Stimulated activated CD8-positive, alpha-beta memory T cell treated with anti-CD3 and anti-CD28 coated beads, Interleukin-15, amount 100 ng/mL, for 48 hours (primary cell): ENCODE measurements around the gene QKI.
"Not testable (repeated sequence)": the region's sequence is repeated elsewhere in the genome, so short reads cannot be mapped to it uniquely, and the experiment has no call there.

Source experiments
- DNase-seq, 2 donors: peaks; one replicate each; pipeline ENCODE4 v3.0.0-alpha.2; 2020; ENCODE audit warnings: low read depth in 2 of 2

The QKI gene

DNA sequence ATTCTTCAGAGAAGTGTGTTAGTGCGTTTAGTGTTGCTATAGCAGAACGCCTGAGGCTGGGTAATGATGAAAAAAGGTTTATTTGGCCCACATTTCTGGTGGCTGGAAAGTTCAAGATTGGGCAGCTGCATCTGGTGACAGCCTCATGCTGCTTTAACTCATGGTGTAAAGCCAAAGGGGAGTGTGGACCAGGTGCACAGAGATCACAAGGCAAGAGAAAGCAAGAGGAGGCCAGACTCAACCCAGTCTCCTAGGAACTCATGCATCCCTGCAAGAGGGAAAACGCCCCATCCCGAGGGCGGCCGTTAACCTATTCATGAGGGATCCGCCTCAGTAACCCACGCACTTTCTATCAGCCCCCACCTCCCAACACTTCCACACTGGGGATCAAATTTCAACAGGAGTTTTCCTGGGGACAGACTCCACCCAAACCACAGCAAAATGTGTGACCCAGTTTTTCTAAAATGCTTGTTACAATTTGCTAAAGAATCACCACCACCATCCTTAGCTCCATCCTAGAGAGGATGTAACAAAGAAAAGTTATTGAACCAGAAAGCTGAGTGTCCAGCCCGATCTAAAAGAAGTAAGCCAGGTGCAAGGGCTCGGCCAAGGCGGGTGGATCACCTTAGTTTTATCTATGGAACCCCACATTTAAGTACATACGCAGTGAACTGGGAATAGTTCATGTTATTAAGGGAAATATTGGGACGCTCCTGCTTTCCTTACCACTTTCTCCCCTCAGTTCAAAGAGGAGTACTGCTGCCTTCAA is 164.8 kb downstream of the QKI start:
- no peak for DNase-seq

DNA sequence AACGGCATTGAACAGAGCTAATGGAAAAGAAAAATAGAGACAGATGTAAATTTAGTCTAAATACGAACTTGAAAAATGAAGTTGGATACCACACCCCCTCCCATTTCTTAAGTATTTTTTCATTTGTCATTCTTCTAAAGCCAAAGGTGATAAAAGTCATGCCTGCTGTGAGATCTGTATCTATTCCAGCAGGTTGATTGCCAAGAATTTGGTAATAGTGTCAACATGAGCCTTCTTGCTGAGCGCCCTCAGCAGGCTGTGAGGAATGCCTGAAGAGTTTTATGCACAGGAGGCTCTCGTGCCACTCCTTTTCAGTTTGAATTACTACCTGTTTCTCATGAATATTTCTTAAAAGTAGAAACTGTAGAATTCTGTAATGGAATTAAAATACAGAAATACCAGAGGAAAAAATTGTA is 165.4 kb downstream of the QKI start:
- no peak for DNase-seq

DNA sequence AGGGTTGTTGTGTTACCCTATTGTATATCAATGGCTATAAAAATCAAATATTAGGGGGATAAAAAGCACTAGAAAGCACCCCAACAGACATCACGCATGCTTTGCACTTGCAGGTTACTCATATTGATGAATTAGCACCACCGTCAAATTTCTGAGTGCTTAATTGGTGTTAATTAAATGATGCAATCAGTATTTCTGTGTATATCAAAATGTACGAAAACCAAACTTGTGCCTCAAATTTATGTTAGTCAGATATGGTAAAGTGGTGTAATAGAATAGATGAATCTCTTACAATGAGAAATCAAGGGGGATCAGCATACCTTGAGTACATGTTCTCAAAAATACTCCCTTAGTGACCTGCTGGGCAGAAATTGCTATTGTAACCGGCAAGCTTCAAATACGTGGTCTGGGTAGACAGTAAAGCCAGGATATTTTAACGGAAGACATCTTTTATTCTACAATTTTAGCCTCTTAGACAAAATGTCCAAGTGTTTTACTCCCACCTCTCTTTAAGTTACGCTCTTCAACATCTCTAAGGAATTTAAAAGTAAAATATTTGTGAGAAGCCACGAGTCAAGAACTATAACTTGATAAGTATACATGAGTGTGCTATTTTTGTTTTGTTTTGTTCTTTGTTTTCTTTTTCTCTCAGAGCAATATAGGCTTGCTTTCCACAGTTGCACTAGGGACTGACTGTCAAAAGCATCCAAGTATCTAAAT is 166.0 kb downstream of the QKI start:
- no peak for DNase-seq

DNA sequence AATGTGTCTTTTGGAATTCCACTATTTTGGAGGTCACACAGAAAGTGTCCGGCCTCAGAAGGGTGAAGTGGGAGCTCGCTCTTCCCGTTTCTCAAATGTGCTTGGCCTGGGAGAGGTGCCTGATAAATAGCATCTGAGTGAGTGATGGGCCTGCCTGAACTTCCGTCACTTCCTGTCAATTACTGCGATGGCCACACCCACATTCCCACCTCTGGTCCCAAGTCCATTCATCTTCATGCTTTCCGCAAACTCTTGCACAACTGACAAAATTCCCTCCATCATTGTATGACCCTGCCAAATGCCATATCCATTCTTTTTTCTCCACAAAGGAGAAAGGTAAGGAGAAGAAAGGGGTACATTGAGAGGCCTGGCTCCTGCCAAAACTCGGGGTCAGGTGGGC is 169.0 kb downstream of the QKI start:
- DNase-seq = no peak

DNA sequence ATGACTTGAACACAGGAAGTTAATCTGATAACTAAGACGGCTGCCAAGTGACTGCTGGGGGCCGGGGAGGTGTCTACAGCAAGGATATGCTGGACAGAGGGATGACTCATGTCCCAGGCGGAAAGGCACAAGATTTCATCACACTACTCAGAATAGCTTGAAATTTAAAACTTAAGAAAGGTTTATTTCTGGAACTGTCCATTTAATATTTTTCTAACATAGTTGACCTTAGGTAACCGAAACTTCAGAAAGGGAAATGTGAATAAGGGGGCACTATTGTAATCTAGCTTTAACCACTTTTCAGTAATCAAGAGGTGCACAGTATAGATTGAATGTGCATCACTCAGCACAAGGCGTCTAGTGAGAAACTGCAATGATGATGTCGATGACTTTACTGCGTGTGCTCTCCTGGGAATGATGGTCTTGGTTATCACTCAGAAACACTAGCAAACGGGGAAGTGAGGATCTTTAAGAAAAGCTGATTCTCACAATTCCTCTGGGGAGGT is 171.5 kb downstream of the QKI start:
- no peak for DNase-seq

DNA sequence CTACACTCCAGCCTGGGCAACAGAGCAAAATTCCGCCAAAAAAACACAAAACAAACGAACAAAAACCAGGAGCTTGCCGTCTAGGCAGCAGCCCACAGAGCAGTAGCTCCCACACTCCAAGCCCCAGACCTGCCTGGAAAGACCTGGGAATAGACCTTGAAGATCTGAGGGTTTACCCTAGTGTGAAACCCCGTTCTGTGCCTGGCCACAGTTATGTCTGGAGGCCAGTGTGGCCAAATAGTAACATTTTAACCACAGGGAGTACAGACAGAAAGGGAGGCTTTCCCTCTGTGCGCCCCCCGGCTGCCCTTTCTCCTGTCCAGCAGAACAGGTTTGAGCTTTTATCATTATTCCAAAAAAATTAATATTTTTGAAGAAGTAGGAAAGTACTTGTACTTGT is 172.4 kb downstream of the QKI start:
- no peak for DNase-seq

DNA sequence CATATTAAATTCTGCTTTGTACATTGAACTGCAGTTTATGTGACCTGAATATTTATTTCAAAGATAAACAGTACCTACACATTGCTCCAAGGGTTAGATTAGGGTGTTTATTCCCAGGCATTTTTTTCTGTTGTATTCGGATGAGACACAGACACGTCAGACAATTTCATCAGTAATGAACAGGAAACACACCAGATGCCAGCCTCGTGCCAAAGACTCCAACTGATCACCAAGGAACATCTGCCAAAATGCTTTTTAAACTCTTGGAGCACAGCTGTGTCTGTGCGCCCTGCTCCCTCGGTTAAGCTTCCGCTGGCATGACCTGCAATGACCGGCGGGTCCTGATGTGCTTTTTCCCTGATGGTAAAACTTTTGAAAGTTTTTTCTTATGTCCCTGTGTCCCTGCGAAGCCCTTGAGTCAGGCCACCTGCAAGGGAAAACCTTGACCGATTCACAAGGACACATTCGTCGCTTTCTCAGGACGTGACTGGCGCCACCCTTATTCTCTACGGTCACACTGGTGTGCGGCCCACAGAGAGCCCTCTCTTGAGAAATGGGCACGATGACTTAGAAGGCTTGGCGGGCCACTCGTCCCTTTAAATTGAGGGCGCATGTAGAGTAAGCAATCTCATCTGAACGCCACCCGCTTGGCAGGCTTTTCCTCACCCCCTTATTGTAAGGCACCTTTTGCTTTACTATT is 173.9 kb downstream of the QKI start:
- DNase-seq = no peak

DNA sequence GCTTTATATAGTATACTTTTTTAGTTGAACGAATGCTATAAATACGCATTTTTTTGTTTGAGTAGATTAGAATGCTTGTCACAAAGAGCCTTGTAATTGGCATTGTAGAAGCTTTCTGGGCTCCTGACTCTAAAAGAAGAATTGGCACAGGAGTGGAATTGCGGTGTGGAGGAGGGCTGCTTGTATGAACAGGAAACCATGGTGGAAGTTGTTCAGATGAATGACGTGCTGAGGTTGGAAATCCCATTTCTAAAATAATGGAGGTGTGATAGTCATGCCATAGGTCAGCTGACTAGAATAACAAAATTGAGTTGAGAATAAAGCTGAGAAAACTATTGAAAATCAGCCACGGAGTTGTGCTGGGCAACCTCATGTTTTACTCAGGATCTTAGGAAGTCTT is 174.9 kb downstream of the QKI start:
- DNase-seq = no peak

DNA sequence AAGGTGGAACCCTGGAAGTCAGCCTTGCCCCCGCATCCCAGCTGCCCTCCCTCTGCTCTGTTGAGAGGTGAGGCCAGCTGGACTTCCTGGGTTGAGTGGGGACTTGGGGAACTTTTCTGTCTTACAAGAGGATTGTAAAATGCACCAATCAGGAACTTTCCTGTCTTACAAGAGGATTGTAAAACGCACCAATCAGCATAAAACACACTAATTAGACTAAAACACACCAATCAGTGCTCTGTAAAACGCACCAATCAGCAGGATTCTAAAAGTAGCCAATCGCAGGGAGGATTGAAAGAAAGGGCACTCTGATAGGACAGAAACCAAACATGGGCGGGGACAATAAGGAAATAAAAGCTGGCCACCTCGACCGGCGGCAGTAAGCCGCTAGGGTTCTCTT is 175.6 kb downstream of the QKI start:
- DNase-seq = not testable (repeated sequence)

DNA sequence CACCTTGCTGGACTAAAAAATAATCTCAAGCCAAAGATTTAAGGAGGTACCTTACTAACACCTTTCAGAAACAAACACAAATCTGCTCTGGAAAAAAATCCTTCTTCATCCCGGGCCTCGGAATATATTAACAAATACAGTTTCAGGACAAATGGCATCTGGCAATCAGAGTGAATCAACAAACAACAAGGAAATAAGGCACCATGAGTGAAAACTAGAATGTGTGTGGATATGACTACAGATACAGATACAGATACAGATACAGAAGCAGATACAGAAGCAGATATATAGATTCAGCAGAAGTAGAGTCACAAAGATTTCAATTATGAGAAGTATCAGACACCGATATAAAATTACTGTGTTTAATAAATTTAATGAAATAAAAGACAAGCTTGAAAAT is 178.4 kb downstream of the QKI start:
- no peak for DNase-seq

DNA sequence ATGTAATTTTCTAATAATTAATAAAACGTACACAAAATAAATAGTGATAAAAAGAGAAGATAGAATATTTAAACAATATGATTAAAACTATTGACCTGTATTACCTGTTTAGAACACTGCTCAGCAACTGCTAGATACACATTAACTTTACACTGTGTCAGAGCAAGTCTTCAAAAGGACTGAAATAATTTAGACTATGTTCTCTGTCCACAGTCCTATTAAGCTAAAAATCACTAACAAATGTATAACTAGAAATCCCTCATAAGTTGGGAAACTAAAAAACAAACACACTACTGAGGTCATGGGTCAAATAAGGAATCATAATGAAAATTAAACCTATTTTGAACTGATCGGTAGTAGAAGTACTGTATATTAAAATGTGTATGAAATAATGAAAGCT is 181.7 kb downstream of the QKI start:
- no peak for DNase-seq

DNA sequence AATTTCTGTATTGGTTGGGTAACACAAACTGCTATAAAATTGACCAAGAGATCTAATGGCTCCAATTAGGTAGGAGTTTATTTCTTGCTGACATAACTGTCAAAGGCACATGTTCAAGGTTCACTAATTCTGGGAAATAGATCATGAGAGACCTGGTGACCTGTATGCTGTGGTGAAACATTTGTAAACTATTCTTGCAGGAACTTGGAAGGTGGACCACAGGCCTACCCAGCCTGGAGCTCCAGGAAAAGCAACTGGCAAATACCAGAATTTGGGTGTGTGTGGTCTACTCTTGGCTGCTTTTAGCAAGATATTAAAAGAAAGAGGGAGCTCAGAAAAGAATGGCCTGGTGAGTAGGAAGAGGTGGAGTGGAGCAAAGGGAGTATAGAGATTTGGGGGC is 184.6 kb downstream of the QKI start:
- no peak for DNase-seq

DNA sequence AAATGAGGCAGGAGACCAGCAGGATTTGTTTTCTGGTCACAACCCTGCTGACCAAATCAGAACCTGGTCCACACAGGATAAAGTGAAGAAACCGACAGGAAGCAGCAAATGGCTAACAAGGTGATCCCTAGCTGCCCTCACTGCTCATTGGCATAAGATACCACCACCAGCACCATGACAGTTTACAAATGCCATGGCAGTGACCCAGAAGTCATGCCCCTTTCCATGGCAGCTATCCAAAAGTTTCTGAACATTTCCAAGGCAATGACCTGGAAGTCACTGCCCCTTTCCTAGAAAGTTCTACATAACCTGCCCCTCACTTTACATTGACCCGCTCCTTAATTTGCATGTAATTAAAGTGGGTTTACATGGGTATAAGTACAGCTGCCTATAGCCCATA is 185.2 kb downstream of the QKI start:
- DNase-seq = no peak

DNA sequence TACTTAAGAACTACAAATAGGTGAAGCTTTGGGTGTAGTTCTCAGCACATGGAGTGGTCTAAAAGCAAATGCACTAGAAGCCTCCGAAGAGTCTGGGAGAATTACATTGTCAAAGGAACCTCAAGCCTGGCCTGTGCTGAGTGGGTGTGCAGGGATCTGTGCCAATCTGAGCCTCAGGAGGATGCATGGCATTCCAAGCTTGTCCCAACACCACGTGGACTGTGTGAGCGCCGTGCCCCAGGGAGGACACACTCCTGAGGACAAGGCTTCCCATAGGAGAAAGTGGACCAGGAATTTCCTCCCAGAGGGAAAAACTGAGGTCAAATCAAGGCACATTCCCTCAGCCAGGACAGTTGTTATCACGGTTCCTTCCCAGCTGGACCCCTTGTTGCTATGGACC is 185.8 kb downstream of the QKI start:
- DNase-seq = no peak

DNA sequence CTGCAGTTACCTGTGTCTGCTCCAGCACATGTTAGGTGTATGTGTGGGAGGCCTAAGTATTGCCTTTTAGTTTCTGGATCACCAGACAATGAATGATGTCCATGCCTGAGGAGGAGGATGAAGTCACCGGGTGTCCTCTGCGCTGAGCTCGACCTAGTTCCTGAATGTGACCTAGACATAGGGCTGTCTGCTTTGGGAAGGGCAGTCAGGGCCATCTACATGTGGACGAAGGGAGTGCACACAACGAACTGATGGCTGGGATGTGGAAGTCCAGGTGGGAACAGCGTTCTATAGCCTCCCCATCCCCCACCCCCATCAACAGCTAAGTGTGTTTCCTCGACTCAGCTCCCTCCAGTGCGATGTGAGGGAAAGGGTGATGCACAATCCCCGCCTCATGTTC is 186.3 kb downstream of the QKI start:
- no peak for DNase-seq

DNA sequence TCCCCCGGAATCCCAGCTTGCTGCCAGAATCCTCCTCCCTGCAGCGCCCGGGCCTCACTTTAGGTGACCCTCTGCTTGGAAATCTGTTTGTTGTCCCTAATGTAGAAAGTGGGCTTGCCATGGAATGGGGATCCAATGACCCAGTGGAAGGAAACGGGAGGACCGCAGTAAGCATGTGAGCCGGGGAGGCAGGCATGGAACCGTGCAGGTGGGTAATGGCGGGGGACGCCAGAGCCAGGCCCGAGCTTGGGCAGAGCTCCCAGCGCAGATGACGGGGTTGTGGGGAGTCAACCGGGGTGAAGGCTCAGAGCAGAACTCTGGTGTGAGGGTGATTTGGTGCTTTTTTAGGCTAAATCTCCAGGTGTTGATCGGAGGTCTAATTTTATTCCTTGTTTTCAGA is 188.3 kb downstream of the QKI start:
- DNase-seq = no peak

DNA sequence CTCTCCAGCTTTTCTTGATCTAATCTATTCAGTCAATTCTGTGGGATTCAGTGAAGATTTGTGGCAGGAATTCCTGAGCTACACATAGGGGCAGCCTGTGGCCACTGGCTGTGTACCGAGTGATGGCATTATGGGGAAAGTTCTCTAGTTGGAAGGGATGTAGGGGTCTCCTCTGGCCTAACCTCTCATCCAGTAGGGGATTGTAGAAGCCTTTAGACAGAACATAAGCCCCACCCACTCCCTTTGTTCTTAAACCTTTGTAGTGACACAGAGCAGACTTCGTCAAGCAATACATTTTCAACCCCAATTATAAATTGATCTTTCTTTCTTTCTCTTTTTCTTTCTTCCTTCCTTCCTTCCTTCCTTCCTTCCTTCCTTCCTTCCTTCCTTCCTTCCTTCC is 188.9 kb downstream of the QKI start:
- DNase-seq = no peak

DNA sequence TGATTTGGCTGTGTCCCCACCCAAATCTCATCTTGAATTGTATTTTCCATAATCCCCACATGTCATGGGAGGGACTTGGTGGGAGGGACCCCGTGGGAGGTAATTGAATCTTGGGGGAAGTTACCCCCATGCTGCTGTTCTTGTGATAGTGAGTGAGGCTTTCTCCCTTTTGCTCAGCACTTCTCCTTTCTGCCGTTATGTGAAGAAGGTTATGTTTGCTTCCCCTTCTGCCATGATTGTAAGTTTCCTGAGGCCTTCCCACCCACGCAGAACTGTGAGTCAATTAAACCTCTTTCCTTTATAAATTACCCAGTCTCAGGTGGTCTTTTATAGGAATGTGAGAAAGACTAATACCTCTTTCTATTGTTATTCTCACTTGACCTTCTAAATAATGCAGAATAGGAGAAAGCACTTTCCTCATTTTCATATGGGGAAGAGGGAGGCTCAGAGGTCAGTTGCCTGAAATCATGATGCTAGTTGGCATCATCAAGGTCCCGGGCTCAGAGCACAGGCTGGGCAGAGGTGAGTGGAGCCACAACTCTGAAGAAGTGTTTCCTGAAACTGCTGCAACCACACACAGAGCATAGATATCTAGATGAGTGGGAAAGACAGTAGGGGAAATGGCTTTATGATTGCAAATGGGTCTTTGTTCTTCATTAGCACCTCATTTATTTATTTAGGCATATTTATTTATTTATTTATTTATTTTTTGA is 191.0 kb downstream of the QKI start:
- no peak for DNase-seq

DNA sequence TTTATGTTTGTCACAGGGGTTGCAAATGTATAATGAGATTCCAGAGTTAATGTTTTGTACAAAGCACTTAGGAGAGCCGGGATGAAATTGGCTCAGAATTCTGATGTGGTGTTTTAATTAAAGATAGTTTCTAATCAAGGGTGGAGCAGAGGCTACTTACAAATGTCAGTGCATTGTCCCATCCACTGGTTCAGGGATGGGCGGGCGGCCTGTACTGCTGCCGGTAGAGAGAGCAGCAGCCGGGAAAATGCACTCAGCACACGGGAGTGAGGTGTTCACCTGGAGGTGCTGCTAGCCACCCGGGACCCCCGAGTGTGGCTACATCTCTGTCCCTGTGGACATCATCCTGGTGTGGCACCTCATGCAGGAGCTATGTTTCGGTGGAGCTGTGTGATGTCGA is 193.3 kb downstream of the QKI start:
- DNase-seq = no peak

DNA sequence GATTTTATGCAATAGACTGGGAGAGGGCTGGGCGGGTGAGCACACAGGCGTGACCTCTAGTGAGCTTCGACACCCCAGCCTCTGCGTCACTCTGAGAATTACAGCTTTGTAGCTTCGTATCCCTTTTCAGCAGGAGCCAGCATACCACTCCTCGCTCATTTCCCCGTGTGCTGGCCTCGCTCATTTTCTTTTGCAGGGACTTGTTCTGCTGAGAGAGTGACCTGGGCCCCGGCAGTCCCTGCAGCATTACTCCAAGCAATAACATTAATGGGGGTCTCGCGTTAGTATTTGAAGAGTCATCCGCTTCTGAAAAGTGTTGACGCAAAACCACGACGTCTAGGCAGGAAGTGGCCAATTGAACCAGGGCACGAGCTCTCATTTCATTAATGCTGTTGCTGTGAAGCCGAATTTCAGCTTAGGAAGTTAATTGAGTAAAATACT is 193.7 kb downstream of the QKI start:
- DNase-seq = no peak

DNA sequence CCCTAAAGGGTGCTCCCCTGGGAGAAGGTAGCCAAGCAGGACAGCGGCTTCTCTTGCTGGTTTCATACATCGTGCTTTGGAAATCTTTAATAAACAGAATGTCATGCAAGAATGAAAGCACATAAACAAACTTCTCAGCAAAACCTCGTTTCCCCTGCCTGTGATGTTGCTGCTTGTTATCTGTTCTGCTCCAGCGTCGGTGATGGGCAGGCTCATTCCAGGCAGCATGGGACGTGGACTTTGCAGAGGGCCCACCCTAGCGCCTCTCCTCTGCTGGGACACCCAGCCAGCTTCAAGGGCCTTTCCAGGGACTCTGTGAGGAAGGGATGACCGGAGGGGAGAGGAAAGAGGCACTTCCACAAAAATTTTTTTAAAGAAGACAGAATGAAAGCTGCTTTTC is 197.7 kb downstream of the QKI start:
- no peak for DNase-seq

DNA sequence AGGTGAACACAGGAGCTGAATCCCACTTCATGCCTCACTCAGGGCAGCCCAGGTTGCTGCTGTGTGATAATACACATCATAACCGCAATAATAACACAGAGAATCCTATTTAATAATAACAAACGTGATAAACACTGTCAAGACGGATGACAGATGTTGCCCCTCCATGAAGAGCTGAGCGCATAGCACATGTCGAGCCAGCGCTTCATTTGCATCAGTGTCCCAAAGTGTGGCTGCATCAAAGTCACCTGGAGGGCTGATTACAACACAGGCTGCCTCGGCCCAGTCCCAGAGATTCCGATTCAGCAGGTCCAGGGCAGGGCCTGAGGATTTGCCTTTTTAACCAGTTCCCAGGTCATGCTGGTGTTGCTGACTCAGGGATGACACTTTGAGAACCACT is 198.5 kb downstream of the QKI start:
- DNase-seq = no peak
